Esophagus muscularis mucosa (tissue), 4 donors: ENCODE data around the gene WDR20. TPM values are rescaled to one million over a fixed set of nuclear protein-coding genes. Genes with fewer than 3 reads are reported as not detected.
"Not testable (repeated sequence)": the region's sequence is repeated elsewhere in the genome, so short reads cannot be mapped to it uniquely, and the experiment has no call there.

Source experiments
- DNase-seq: peaks from one replicate; pipeline ENCODE4 v3.0.0-alpha.2; 2017; ENCODE audit errors: extremely low spot score
- H3K27ac ChIP-seq, 4 donors: fragments of 200-600 bp; sonication (generic); replicated peaks in 1 of 4; 1 replicate in 3 of 4; 2 replicates in 1 of 4; pipeline ENCODE4 v1.5.1; 2016 to 2019; ENCODE audit warnings: mild to moderate bottlenecking in 1 of 4
- H3K27me3 ChIP-seq, 4 donors: fragments of 200-600 bp; sonication (generic); one replicate each; pipeline versions ENCODE4 v1.5.1 to v1.6.0; 2016 to 2019
- H3K36me3 ChIP-seq, 4 donors: fragments of 200-600 bp; sonication (generic); one replicate each; pipeline ENCODE4 v1.5.1; 2016 to 2019
- H3K4me1 ChIP-seq, 4 donors: fragments of 200-600 bp; sonication (generic); one replicate each; pipeline ENCODE4 v1.5.1; 2016 to 2019
- H3K4me3 ChIP-seq, 4 donors: fragments of 200-600 bp; sonication (generic); 1 replicate in 2 of 4; 2 replicates in 2 of 4; pipeline ENCODE4 v1.5.1; 2016 to 2019; ENCODE audit warnings: mild to moderate bottlenecking in 4 of 4, moderate library complexity in 1 of 4
- H3K9me3 ChIP-seq, 4 donors: fragments of 200-600 bp; sonication (generic); 1 replicate in 3 of 4; 2 replicates in 1 of 4; pipeline ENCODE4 v1.5.1; 2016 to 2019
- CTCF ChIP-seq, 3 experiments: fragments of 200-600 bp in 2 of 3; fragments of 450-650 bp in 1 of 3; sonication (generic) in 2 of 3; IDR thresholded peaks; one replicate each; pipeline ENCODE4 v1.5.1; 2017 to 2019; ENCODE audit warnings: antibody characterized with exemption in 3 of 3, mild to moderate bottlenecking in 2 of 3, moderate library complexity in 1 of 3
- EP300 ChIP-seq: sonication (generic); formaldehyde crosslinking; IDR thresholded peaks from one replicate; pipeline ENCODE4 v1.6.1; 2017; ENCODE audit warnings: antibody characterized with exemption
- POLR2A ChIP-seq: fragments of 450-650 bp; IDR thresholded peaks from one replicate; pipeline ENCODE4 v1.6.1; 2017; ENCODE audit warnings: antibody characterized with exemption, moderate library complexity, mild to moderate bottlenecking, low read depth
- POLR2AphosphoS5 ChIP-seq, 2 donors: sonication (generic); formaldehyde crosslinking; IDR thresholded peaks; one replicate each; pipeline ENCODE4 v1.6.1; 2017; ENCODE audit warnings: antibody characterized with exemption in 2 of 2
- WGBS: methylation state at CpG from one replicate; pipeline ENCODE4 v1.1.5; 2018; 5-methylcytosine and 5-hydroxymethylcytosine counted together
- intact Hi-C: fragments of 100-400 bp; cut with DNase I; formaldehyde crosslinking; loops from one replicate; pipeline ENCODE4 v1.15.1; 2023
- total RNA-seq, 4 donors: library from RNA; depleted of rRNA; stranded (reverse); fragments of >200 nt; gene quantifications; one replicate each; pipeline versions ENCODE4 v1.1.0 to v1.2.1, GENCODE V29; 2016

WDR20 gene
- total RNA-seq, 4 donors from 2014 or later = 16.6 to 26.6 (median 22.3) TPM

- Histone ChIP-seq H3K36me3 (peaks cover 0 to 15% (median 1%) of the 10 kb centered on the region in 4 donors), H3K27me3 (no peaks in the 10 kb centered on the region), H3K27ac (no peak overlapping the region), H3K4me1 (no peaks in the 10 kb centered on the region), H3K4me3 (no peak overlapping the region), H3K9me3 (no peaks in the 10 kb centered on the region)
- no peak for DNase-seq
- whole genome bisulfite sequencing = 87% methylated on average over 5 of the region's 5 CpGs
- TF ChIP-seq POLR2A = no peak
- no peak for TF ChIP-seq POLR2AphosphoS5 (IDR thresholded peaks at IDR 0.05)
- TF ChIP-seq CTCF (IDR thresholded peaks at IDR 0.05) = no peak
- TF ChIP-seq EP300 = no peak
- intact Hi-C loops = no loop called here
These were observed 12.8 kb upstream of the WDR20 start for GRCh38 chr14:102126807-102127455.

- TF ChIP-seq EP300 = no peak
- Histone ChIP-seq H3K9me3 (no peaks in the 10 kb centered on the region), H3K27ac (no peak overlapping the region), H3K36me3 (peaks cover 0 to 41% (median 2%) of the 10 kb centered on the region in 4 donors), H3K4me3 (no peak overlapping the region), H3K27me3 (no peaks in the 10 kb centered on the region), H3K4me1 (no peaks in the 10 kb centered on the region)
- intact Hi-C loops = no loop called here
- WGBS = 80% methylated on average over 6 of the region's 6 CpGs
- DNase-seq = no peak
These were observed 8.0 kb upstream of the WDR20 start for GRCh38 chr14:102131741-102132140.

DNA sequence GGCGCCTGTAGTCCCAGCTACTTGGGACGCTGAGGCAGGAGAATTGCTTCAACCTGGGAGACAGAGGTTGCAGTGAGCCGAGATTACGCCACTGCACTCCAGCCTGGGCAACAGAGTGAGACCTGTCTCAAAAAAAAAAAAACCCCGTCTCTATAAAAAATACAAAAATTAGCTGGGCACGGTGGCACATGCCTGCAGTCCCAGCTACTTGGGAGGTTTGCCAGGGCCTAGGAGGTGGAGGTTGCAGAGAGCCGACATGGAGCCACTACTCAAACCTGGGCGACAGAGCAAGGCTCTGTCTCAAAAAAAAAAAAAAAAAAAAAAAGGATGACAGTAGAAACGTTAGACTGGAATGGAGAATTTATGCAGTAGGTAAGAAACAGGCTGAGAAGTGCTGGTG, 5.7 kb upstream of the WDR20 start:
- H3K27ac ChIP-seq, H3K9me3 ChIP-seq, intact Hi-C loops, H3K27me3 ChIP-seq, DNase-seq, H3K4me3 ChIP-seq: not testable (repeated sequence)
- Histone ChIP-seq H3K4me1 (peaks cover 5 to 11% (median 10%) of the 10 kb centered on the region in 4 donors), H3K36me3 (peaks cover 0 to 34% (median 2%) of the 10 kb centered on the region in 4 donors)
- 91% methylated on average over 9 of the region's 9 CpGs for WGBS

- H3K4me3 ChIP-seq, H3K27ac ChIP-seq, intact Hi-C loops, H3K9me3 ChIP-seq, DNase-seq, H3K27me3 ChIP-seq: not testable (repeated sequence)
- Histone ChIP-seq H3K4me1 (peaks cover 5 to 11% (median 10%) of the 10 kb centered on the region in 4 donors), H3K36me3 (peaks cover 0 to 34% (median 2%) of the 10 kb centered on the region in 4 donors)
- whole genome bisulfite sequencing = 86% methylated on average over 10 of the region's 10 CpGs
These were observed 5.0 kb upstream of the WDR20 start for GRCh38 chr14:102134719-102135118.

DNA sequence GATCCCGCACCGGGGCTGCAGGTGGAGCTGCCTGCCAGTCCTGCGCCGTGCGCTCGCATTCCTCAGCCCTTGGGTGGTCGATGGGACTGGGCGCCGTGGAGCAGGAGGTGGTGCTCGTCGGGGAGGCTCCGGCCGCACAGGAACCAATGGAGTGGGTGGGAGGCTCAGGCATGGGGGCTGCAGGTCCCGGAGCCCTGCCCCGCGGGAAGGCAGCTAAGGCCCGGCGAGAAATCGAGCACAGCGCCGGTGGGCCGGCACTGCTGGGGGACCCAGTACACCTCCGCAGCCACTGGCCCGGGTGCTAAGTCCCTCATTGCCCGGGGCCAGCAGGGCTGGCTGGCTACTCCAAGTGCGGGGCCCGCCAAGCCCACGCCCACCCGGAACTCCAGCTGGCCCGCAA, 4.2 kb upstream of the WDR20 start:
- WGBS = 90% methylated on average over 4 of the region's 30 CpGs
- H3K4me3 ChIP-seq, H3K9me3 ChIP-seq, intact Hi-C loops, H3K27me3 ChIP-seq, H3K27ac ChIP-seq, DNase-seq: not testable (repeated sequence)
- H3K4me1 ChIP-seq = peaks cover 5 to 12% (median 12%) of the 10 kb centered on the region in 4 donors
- peaks cover 0 to 34% (median 2%) of the 10 kb centered on the region in 4 donors for H3K36me3 ChIP-seq

GRCh38 chr14:102138535-102138934, 1.2 kb upstream of the WDR20 start:
- Histone ChIP-seq H3K4me3 (peak overlapping the region; percentile 82 to 97 (median 92)), H3K27me3 (no peaks in the 10 kb centered on the region), H3K4me1 (peaks cover 19 to 36% (median 30%) of the 10 kb centered on the region in 4 donors), H3K9me3 (no peaks in the 10 kb centered on the region), H3K27ac (peak overlapping the region; percentile 82 to 89 (median 84)), H3K36me3 (peaks cover 0 to 18% (median under 1%) of the 10 kb centered on the region in 4 donors)
- no peak for DNase-seq
- no peak for TF ChIP-seq EP300
- TF ChIP-seq CTCF (IDR thresholded peaks at IDR 0.05) = no peak
- no peak for TF ChIP-seq POLR2A
- no peak for TF ChIP-seq POLR2AphosphoS5 (IDR thresholded peaks at IDR 0.05)
- intact Hi-C loops = no loop called here
- WGBS = 25% methylated on average over 3 of the region's 3 CpGs

- Histone ChIP-seq H3K4me3 (peak overlapping the region; percentile 82 to 97 (median 92)), H3K27me3 (no peaks in the 10 kb centered on the region), H3K36me3 (peaks cover 0 to 16% (median 2%) of the 10 kb centered on the region in 4 donors), H3K9me3 (no peaks in the 10 kb centered on the region), H3K4me1 (peaks cover 19 to 38% (median 31%) of the 10 kb centered on the region in 4 donors), H3K27ac (peak overlapping the region; percentile 82 to 89 (median 84))
- DNase-seq = no peak
- intact Hi-C loops = no loop called here
- WGBS = 3% methylated on average over 14 of the region's 14 CpGs
- TF ChIP-seq CTCF (IDR thresholded peaks at IDR 0.05) = no peak
- TF ChIP-seq POLR2AphosphoS5 (IDR thresholded peaks at IDR 0.05) = no peak
These were observed 774 bp upstream of the WDR20 start for GRCh38 chr14:102138961-102139285.
